Activated CD8-positive, alpha-beta memory T cell treated with anti-CD3 and anti-CD28 coated beads, Interleukin-2, amount 50 U/mL, for 24 hours (primary cell): ENCODE data around the gene C6orf89.
"Not testable (repeated sequence)": the region's sequence is repeated elsewhere in the genome, so short reads cannot be mapped to it uniquely, and the experiment has no call there.

Experiments used
- DNase-seq: peaks from one replicate; pipeline ENCODE4 v3.0.0-alpha.2; 2020; ENCODE audit errors: extremely low read depth

The C6orf89 gene

GRCh38 chr6:36888115-36888643 is 2.4 kb downstream of the C6orf89 start:
- no peak for DNase-seq

- no peak for DNase-seq
Observed at GRCh38 chr6:36888654-36889481, 3.1 kb downstream of the C6orf89 start.

- DNase-seq, result no peak
Observed at GRCh38 chr6:36890112-36890663, 4.4 kb downstream of the C6orf89 start.

- not testable (repeated sequence) for DNase-seq
Observed at GRCh38 chr6:36891153-36891552, 5.4 kb downstream of the C6orf89 start.

- no peak for DNase-seq
Observed at GRCh38 chr6:36893976-36894932, 8.5 kb downstream of the C6orf89 start.

- no peak for DNase-seq
Observed at GRCh38 chr6:36897609-36898008, 11.9 kb downstream of the C6orf89 start.

- no peak for DNase-seq
Observed at GRCh38 chr6:36904114-36904513, 18.4 kb downstream of the C6orf89 start.

GRCh38 chr6:36904851-36905393 is 19.2 kb downstream of the C6orf89 start:
- no peak for DNase-seq

- DNase-seq, result no peak
Observed at GRCh38 chr6:36906539-36907325, 21.0 kb downstream of the C6orf89 start.

GRCh38 chr6:36907781-36908180 is 22.0 kb downstream of the C6orf89 start:
- no peak for DNase-seq

- no peak for DNase-seq
Observed at GRCh38 chr6:36908747-36909146, 23.0 kb downstream of the C6orf89 start.

- DNase-seq, result peak; percentile 12
Observed at GRCh38 chr6:36912030-36912454, 26.3 kb downstream of the C6orf89 start.

GRCh38 chr6:36912586-36912985 is 26.8 kb downstream of the C6orf89 start:
- DNase-seq, result peak; percentile 15

GRCh38 chr6:36913082-36913481 is 27.3 kb downstream of the C6orf89 start:
- DNase-seq, result no peak

GRCh38 chr6:36914227-36914794 is 28.6 kb downstream of the C6orf89 start:
- DNase-seq, result no peak

GRCh38 chr6:36915599-36915998 is 29.8 kb downstream of the C6orf89 start:
- DNase-seq, result no peak

- DNase-seq, result no peak
Observed at GRCh38 chr6:36916126-36916525, 30.4 kb downstream of the C6orf89 start.

- no peak for DNase-seq
Observed at GRCh38 chr6:36917541-36918193, 31.9 kb downstream of the C6orf89 start.

- DNase-seq, result no peak
Observed at GRCh38 chr6:36920049-36920448, 34.3 kb downstream of the C6orf89 start.

- no peak for DNase-seq
Observed at GRCh38 chr6:36920546-36920945, 34.8 kb downstream of the C6orf89 start.
